KG1 (cell line): ENCODE results near the gene ACVR1B.

Experiments used
- DNase-seq: peaks from one replicate; lab custom pipeline; 2025; lab: John Stamatoyannopoulos, UW

Gene ACVR1B

GRCh38 chr12:52045794-52046199, 94.3 kb downstream of the ACVR1B start:
- DNase-seq, result no peak
